IPS-18c (cell line): ENCODE results near the gene MAD1L1.
"Not testable (repeated sequence)": the region's sequence is repeated elsewhere in the genome, so short reads cannot be mapped to it uniquely, and the experiment has no call there.

Experiments used
- H3K4me3 ChIP-seq: 2 replicates; pipeline ENCODE4 v1.7.0; 2013; ENCODE audit warnings: low read depth, mild to moderate bottlenecking, low read length, moderate library complexity; ENCODE audit not compliant: insufficient read depth
- H3K9me3 ChIP-seq: one replicate; pipeline ENCODE4 v1.6.1; 2013; ENCODE audit warnings: mild to moderate bottlenecking, low read length, moderate library complexity; ENCODE audit not compliant: control insufficient read depth, insufficient read depth

Gene MAD1L1

DNA sequence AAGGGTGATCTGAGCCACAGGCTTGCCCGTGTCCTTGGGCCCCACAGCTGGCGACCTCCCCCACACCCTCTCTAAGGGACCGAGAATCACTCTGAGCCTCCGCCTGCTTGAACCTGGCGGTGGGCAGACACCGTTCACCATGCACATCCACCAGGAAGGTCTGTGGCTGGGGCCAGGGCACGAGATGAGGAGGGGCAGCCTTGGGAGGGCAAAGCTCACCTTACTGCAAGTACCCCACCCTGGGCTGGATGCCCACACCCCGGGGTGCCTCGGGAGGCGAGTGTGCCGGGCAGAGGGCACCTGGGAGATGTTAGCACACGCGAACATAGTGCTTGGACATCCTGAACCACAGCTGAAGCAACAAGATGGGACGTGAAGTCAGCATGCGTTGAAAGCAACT, 350.8 kb downstream of the MAD1L1 start:
- no peaks in the 10 kb centered on the region for H3K9me3 ChIP-seq
- H3K4me3 ChIP-seq: no peak overlapping the region

DNA sequence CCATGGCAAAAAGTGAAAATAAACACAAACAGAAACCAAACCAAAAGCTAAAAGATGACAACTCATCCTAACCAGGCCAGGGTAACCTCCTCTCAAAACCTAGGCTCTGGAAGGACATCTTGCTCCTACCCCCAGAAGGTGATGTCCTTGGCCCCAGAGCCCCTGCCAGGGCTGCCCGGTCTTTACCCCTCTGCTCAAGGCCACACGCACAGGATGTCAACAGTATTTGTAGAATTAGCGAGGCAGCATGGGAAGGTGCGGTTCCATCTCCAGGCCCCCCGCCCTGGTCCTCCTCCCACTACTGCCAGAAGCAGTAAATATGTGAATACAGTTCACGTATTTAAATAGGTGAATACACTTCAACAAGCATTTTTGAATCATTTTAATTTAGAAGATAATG, 356.1 kb downstream of the MAD1L1 start:
- H3K4me3 ChIP-seq, H3K9me3 ChIP-seq: not testable (repeated sequence)

DNA sequence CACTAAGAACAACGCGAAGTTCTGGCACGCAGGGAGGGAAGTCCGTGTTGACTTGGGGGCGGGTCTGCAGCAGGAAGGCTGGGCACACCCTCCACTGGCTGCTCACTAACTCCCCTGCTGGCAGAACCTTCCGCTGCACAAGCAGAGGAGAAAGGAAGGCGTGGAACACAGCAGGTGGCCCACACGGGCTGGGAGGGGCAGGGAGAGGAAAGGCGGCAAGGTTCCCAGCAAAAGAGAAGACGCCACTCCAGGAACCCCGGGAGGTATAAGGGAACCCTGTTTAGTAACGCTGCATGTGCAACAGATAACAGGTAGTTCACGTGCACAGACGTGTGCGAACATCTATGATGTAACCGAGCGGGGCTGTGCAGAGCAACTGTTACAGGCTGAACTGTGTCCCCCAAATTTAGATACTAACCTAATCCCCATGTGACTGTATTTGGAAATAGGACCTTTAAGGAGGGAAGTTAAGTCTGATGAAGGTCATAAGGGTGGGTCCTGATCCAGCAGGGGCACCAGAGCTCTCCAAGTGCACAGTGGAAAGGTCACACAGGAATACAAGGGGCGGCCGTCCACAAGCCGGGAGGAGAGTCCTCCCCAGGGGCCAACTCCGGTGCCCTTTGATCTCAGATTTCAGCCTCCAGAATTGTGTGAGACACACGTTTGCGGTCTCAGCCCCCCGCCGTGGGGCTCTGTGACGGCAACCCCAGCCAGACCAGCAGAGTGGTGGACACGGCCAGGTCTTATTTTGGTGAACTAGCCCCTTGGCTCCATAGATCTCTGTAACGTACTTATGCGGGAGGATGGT, 357.1 kb downstream of the MAD1L1 start:
- H3K4me3 ChIP-seq, H3K9me3 ChIP-seq: not testable (repeated sequence)

DNA sequence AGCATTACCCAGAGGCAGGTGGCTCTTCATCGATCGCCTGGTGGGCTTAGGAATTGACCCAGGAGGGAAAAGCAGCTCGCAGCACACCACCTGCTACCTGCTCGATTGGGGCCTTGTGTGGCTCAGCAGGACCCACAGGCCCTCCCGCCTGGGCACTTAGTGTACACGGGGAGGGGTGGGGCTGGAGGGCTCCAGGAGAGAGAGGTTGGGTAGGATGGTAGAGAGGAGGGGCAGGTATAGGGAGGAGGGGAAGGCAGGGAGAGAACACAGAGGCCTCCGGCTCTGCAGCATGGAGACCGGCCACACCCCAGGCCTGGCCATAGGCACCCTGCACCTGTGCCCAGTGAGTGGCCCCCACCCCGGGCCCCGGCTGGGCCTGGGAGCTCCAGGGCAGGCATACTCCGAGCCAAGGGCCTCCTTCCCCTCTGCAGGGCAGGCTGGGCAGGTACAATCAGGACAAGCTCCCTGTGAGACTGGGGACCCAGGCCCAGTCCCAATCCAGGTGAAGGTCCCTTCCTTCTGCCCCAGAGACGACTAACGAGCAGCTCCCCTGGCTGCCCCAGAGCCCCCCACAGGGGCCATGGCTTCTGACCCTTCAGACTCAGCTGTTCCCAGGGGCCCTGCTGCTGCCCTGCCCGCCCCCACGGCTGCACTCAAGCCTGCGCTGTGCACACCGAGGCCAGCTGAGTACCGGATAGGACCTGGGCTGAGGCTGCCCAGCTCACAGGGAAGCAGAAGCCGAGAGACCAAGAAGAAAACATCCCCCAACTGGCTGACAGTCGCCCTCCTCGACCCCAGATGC, 358.0 kb downstream of the MAD1L1 start:
- H3K4me3 ChIP-seq, H3K9me3 ChIP-seq: not testable (repeated sequence)

DNA sequence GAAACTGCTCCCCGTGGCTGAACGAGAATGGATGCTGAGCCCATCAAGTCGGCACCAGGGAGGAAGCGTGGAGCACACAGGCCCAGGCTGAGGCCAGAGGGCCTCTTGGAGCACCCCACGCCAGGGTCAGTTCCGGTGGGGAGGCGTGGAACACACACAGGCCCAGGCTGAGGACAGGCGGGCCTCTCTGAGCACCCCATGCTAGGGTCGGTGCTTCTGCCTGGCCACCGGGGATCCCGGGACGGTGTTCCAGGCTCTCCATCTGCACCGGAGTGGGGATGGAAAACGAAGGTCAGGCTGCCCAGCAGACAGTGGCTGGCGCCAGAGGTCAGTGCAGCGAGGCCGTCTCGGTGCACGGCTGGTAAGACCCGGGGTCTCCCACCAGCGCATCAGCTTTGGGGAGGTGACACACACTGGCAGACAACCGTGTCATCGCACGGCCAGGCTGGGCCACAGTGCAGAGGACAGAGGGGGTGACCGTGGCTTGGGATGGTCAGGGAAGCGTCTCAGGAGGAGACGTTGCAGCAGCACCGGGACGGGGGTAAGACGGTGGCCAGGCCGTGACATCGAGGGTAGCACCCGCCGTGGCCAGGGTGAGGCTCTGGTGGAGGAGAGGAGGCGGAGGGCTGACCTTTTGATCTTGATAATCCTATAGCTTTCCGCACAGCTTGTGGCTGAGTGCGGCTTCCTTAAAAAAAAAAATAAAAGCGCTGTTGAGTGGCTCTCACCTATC, 358.7 kb downstream of the MAD1L1 start:
- H3K4me3 ChIP-seq: no peak overlapping the region

DNA sequence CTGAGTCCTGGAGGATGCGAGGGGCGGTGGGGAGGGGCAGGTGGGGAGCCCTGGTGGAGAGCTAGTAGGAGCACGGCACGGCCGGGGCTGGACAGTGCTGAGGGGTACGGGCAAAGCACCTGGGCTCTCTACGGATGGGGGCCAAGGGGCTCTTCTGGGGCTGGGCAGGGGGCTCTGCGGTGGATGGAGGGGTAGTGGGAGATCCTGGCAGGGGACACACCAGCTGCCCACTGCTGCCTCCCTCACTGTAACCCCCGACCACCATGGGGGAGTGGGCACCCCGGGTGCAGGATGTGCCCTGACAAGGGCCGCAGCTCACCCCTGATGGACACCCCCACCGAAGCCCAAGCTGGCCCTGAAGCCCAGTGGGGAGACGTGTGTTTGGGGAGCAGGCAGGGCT, 359.3 kb downstream of the MAD1L1 start:
- H3K4me3 ChIP-seq: no peak overlapping the region
- H3K9me3 ChIP-seq: peaks cover 2% of the 10 kb centered on the region

More for the DNA sequence above, 358.7 kb downstream of the MAD1L1 start:
- H3K9me3 ChIP-seq: peaks cover 2% of the 10 kb centered on the region

DNA sequence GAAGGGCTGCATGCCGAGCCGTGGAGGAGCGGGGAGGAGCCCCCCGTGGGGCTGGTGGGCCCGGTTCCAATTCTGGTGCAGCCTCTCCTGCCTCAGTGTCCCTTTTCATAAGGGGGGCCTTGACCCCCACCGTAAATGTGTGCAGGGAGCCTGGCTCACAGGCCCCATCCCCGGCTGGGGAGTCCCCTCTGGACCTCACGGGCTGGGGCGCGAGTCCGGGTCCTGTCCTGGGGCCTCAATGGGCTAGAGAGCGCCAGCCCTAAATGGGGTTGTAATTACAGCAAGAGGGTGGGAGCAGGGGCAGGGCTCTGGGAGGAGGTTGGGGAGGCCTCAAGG, 359.7 kb downstream of the MAD1L1 start:
- Histone ChIP-seq H3K4me3 (no peak overlapping the region), H3K9me3 (peaks cover 2% of the 10 kb centered on the region)

DNA sequence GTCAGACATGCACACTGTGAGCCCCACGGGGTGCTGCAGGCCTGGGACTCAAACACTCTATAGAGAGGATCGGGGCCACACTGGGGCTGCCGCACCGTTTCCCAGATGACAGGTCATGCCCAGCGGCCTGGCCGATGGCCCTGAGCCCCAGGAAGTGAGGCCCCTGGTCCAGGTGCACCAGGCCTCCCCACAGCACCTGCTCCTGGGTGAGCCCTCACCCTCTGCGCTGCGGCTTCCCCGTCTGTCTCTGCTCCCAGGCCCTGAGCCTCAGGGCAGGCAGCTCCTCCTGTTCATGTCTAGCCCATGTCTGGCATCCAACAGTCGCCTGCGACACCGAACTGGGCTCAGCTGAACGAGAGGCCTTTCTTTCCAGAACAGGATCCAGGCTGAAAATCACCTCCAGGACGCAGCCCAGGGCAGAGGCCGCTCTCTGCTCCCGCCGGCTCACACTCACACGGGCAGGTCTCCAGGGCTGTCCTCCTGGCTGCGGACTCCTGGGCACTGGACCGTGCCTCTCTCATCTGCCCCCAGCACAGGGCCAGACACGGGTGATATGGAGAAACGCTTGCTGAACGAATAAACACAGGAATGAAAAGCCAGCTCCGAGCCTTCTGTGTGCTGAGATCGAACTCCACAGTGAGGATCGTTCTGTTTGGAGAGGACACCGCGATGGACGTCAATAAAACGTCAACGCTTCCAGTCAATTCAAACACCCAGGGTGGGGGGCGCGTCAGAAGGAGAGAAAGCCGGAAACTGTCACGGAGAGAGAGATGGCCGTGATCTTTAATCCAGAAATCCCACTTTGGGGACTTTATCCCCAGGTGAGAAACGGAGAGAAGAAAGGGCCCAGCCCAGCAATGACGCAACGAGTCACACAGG, 360.3 kb downstream of the MAD1L1 start:
- H3K9me3 ChIP-seq: peaks cover 2% of the 10 kb centered on the region
- H3K4me3 ChIP-seq: no peak overlapping the region

DNA sequence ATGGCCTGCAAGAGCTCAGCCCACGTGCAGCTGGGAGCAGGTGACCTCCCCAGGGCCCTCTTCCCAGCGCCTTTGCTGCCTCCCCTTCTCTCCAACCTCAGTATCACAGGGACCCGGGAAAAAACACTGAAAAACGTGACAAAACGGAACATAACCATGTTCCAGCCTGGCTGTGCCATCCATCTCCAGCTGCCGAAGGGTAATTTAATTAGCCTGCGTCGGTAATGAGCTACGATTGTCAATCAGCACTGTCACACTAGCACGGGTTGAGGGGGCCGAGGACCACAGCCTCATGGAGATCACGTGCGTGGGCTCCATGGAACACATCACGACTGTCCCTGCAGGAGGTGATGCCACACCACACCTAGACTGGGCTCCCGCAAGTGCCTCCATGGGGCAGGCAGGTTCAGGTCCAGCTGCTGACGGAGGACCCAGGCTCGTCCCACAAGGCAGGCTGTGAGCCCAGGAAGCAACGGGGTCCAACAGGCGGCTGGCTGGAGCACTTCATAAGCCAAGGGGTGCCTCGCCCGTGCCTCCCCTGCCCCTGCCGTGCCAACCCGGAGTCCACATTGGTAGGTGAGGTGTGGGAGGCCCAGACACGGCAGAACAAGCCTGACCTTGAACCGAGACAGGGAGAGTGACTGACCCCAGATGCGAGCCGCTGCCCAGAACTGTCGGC, 363.2 kb downstream of the MAD1L1 start:
- peaks cover 2% of the 10 kb centered on the region for H3K9me3 ChIP-seq
- no peak overlapping the region for H3K4me3 ChIP-seq

DNA sequence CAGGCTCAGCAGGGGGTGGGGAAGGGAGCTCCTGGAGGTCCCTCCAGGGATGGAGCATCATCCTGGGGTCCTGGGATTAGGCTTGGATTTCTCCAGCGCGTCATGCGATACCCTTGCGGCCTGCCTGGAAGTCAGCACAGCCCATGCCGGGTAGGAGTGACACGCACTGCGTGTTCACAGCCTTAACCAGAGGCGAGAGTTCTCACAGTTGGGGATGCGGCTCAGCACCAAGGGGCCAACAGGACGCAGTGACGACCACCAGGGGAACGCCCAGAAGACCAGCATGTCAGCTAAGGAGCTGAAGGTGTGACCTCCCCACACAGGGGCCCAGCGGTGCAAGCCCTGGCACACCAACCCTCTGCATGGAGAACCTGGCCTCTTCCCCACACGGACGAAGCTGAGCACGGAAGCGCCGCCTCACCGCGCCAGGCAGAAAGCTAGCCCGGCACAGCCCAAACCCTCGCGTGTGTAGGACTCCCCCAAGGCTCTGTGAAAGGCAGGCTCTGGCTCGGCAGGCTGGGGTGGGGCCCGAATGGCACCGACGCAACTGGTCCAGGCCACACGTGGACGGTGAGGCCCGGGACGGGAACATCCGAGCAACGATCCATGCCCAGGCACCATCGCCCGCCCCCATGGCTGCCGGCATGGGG, 364.1 kb downstream of the MAD1L1 start:
- Histone ChIP-seq H3K4me3 (no peak overlapping the region), H3K9me3 (peaks cover 2% of the 10 kb centered on the region)

DNA sequence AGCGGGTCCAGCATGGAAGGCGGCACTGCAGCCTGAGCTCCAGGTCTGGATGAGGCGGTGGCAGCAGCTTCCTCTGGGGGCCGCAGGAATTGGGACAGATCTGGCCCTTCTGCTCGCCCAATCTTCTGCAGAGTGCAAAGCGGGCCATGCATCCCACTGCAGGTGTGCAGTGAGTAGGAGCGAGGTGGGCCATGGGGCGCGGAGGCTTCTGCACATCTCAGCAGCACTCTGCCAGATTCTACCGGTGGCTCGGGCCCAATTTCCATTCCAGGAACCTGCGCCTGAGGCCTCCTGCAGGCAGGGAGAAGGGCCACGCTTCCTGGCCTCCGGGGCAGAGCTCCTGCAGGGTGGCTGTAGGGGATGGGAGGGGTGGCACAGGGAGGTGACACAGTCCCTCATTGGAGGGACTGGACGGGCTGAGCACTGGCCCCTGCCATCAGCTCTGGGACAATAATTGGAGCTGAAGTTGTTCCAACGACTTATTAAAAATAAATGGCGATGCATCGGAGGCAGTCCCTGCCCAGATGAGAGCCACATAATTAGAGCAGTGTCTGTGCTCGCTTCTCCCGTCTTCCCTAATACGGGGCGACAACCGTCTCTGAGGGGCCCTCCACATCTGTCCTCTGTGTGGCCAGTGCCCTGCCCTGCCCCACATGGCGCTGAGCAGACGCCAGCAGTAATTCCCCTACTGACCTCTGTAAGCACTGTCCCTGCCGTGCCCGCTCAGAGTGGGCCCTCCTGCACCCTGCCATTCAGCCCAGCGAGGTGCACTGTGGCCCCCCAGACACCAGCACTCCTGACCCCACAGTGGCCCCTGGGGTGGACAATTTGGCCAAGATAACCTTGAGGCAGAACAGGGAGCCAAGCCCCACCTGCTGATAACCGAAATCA, 365.1 kb downstream of the MAD1L1 start:
- peaks cover 4% of the 10 kb centered on the region for H3K9me3 ChIP-seq
- no peak overlapping the region for H3K4me3 ChIP-seq

DNA sequence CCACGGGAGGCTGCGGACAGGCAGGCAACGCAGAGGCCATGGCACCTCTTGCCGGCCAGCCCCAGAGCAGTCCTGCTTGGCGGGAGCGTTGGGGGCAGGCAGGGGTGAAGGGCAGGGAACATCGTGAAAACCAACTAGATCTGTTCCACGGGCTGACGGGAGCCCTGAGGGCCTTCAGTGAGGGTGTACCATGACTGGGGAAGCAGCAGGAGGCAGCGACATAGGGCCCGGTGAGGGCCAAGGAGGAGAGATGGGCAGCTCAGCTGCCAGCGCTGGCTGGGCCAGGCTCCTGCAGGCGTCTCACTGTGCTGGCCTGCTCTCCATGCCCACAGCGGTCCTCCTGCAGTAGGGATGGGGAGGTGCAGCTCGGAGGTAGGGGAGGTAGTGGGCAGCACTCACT, 366.1 kb downstream of the MAD1L1 start:
- Histone ChIP-seq H3K9me3 (peaks cover 4% of the 10 kb centered on the region), H3K4me3 (no peak overlapping the region)

DNA sequence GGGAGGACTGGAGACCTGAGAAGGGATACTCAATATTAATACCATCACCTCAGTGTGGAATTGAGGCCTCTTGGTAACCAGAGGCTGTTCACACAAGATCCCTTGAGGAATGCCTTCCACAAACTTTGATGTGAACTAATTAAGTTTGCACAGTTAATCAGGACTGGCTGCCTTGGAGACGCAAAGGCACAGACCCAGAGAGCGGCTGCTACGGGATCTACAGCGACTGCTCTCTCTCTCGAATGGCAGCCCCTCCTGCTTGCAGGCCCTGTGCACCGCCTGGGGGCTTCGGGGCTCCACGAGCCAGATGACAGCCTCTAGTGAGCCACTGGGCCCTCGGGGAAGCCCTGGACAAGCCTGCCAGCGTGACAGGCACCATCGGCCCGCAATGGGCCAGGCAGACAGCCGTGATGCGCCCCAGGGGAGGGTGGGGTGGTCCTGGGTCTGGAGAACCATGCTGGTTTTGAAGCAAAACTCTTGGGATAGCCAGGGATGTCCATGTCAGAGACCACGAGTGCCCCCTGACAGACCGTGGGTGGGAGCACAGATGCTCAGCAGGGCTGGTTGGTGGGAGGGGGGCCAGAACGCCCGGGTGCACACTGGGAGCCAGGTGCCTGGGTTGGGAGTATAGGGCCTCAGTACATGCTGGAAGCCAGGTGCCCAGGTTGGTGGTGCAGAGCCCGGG, 367.0 kb downstream of the MAD1L1 start:
- Histone ChIP-seq H3K4me3 (no peak overlapping the region), H3K9me3 (peaks cover 2% of the 10 kb centered on the region)

DNA sequence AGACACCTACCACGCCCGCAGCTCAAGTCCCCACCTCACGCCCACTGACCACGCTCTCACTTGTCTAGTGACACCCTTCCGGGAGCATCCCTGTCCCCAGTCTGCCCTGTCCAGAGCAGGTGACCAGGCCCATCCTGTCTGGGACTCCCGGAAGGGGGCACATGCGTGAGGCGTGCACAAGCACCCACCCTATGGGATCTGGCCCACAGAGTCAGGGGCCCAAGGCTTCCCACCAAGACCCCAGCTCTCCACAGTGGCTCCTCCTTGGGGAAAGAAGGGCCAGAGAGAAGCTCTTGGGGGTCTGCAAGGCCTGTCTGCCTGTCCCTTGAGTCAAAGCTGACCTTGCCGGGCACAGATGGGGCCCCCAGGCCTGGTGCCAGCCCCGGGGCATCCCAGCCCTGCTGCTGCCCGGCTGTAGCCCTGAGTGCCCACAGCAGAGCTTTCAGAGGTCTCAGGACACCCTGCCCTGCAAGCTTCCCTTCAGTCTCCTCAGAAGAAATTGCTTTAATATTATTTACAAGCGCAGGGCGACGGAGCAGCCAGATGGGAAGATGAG, 367.7 kb downstream of the MAD1L1 start:
- Histone ChIP-seq H3K4me3 (no peak overlapping the region), H3K9me3 (peaks cover 2% of the 10 kb centered on the region)
